GM12801 (cell line): ENCODE data around the gene MAGI1.

ENCODE experiments used
- CTCF ChIP-seq: IDR thresholded peaks from one replicate; pipeline ENCODE4 v1.5.1; 2011; ENCODE audit warnings: control low read depth; ENCODE audit not compliant: insufficient read length; ENCODE audit errors: extremely low read depth

Gene MAGI1

GRCh38 chr3:66037330-66037985 is 1.3 kb downstream of the MAGI1 start:
- TF ChIP-seq CTCF: no peak

GRCh38 chr3:66036586-66037148 is 2.1 kb downstream of the MAGI1 start:
- TF ChIP-seq CTCF: no peak

- no peak for TF ChIP-seq CTCF
Measured at GRCh38 chr3:66035763-66036477, 2.8 kb downstream of the MAGI1 start.

- TF ChIP-seq CTCF: no peak
Measured at GRCh38 chr3:66033241-66034138, 5.2 kb downstream of the MAGI1 start.

- no peak for TF ChIP-seq CTCF
Measured at GRCh38 chr3:66031102-66031698, 7.5 kb downstream of the MAGI1 start.

- no peak for TF ChIP-seq CTCF
Measured at GRCh38 chr3:66029443-66029842, 9.3 kb downstream of the MAGI1 start.
